Ramos (cell line): Measurements from ENCODE around the gene NEK8.
"Not testable (repeated sequence)": the region's sequence is repeated elsewhere in the genome, so short reads cannot be mapped to it uniquely, and the experiment has no call there.

Experiments
- in situ Hi-C: fragments of 300-500 bp; cut with MboI; formaldehyde crosslinking; loops from one replicate; pipeline ENCODE4 v1.14.3; 2022; ENCODE audit warnings: low sequenced_read_pairs; ENCODE audit not compliant: unreplicated experiment

Gene NEK8

GRCh38 chr17:28707339-28707720, 21.3 kb upstream of the NEK8 start:
- in situ Hi-C loops: no loop called here

DNA sequence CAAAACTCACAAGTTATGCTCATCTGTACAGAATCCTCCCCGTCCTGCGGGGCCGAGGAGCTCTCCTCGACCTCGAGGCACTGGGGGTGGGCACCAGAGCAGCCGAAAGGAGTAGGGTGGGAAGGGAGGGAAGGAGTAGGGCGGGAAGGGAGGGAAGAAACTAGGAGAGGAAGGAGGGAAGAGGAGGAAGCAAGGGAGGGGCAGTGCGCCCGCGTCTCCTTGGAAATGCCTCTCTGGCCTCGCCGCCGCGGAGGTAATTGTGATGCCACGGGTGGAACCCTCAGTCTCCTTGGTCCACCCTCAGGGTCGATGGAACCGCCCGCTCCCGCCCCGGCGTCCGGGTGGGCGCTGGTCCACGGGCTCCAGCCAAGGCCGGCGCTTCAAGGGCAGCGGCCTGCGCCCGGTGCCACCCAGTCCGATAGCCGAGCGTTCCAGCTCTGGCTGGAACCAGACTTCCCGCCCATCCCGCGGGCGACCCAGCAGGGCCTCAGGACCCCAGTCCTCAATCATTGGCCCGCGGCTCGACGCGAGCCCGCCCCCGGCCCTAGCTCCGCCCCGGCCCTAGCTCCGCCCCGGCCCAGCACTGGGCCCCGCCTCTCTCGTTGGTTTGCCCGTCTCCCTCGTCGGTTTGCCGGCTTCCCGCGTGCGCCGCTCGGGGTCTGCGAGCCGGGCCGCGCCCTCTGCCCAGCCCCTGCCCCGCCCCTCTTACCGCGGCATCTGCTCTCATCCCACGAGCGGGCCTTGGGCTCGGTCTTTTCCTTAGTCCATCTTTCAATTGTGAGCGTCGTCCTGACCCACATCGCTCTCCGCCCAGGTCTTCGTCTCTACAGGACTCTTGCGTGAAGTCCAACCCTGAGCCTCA, 17.5 kb upstream of the NEK8 start:
- in situ Hi-C loops: no loop called here

GRCh38 chr17:28711723-28712031, 16.9 kb upstream of the NEK8 start, which contains the start of gene PROCA1:
Gene PROCA1, minus strand, starts transcription at chr17:28711888. Its CDS starts 228 bp downstream, at chr17:28711660.
- in situ Hi-C loops: no loop called here

DNA sequence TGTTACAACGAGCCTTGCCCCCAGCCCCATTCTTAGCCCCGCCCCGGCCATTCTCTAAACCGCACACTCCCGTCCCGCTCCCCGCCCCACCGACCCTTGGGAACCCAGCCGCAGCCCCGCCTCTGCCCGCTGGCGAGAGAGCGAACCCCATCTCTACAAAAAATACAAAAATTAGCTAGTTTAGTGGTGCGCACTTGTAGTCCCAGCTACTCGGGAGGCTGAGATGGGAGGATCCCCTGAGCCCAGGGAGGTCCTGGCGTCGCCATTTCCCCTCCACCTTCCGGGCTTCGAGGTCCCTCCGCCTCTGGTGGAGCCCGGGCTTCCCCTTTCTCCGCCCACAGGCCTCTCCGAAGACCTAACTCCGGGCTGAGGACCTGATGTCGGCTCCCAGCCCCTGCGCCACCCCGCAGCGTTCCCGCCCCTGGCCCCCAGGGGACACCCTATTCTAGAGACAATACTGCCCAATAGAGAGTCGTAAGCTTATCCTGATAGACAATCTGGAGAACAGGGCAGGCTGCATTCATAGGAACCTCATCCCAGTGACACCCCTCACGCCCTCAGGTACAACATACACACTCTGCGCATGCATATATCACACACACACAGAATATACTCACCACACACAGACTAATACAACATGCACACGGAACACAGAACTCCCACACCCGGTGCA, 16.4 kb upstream of the NEK8 start:
- in situ Hi-C loops: no loop called here

GRCh38 chr17:28712705-28713415, 15.7 kb upstream of the NEK8 start:
- in situ Hi-C loops: no loop called here

DNA sequence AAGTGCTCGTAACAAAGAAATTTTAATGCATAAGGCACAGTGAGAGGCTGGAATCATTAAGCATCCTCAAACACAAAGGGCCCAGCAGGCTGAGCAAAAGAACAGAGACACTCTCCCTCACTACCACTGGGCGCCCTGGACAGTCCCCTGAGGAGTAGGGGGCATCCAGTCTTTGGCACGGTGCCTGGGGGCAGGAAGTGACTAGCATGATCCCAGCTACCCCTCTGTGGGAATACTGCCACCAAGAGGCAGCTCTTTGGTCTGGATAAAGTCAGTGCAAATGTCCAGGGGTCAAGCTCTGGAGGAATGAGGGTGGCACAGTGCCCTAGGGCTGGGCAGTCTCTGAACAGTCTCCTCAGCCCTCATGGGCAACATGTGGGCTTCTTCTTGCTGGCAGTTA, 14.3 kb upstream of the NEK8 start:
- in situ Hi-C loops: no loop called here

DNA sequence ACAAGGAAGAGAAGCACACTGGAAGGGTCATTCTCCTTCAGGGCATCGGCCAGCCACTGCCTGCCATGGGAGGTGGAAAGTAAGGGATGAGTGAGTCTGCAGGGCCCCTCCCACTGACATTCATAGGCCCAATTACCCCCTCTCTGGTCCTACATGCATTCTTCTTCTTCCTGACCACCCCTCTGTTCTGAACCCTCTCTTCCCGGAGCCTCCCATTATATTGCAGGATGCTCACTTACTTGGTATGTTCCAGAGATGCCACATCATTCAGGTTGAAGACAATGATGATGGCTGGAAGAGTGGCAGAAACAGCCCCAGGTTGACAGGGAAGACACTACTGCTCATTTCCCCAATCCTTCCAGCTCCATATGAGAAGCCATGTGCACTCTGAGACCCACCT, 13.4 kb upstream of the NEK8 start:
- in situ Hi-C loops: no loop called here

DNA sequence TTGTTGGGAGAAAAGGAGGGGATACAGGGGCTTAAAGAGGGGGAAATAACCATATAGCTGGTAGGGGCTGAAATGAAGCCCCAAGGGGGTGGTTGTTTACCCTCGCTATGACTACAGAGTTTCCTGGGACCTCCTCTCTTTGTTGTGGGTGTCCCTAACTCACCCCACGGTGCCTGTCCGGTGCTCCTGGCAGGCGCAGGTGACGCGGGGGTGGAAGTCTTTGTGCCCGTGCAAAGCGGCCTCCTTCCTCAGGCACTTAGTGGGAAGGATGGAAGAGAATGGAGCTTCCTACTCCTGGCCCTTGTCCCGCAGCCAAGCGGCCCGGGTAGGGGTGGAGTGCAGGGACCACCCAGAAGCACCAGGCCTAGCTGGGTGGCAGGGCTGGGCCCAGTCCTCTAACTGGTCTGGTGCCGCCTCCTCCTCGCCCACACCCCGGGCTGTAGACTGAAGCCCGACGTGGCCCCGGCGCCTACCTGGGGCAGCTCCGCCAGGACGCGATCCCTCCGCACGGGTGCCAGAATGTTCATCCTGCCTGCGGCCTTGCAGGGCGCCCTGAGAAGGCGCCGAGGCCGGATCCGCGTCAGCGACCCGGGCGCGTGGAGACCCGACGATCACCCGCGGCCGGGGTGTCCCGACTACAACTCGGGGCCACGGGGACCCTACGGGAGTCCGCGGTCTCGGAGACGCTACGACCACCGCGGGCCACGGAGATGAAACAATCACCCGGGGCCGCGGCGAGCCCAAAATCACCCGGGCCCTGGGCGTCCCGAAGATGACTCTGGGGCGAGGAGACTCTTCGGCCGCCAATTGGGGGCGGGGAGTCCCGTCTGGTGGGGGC, 11.6 kb upstream of the NEK8 start:
- in situ Hi-C loops: no loop called here

DNA sequence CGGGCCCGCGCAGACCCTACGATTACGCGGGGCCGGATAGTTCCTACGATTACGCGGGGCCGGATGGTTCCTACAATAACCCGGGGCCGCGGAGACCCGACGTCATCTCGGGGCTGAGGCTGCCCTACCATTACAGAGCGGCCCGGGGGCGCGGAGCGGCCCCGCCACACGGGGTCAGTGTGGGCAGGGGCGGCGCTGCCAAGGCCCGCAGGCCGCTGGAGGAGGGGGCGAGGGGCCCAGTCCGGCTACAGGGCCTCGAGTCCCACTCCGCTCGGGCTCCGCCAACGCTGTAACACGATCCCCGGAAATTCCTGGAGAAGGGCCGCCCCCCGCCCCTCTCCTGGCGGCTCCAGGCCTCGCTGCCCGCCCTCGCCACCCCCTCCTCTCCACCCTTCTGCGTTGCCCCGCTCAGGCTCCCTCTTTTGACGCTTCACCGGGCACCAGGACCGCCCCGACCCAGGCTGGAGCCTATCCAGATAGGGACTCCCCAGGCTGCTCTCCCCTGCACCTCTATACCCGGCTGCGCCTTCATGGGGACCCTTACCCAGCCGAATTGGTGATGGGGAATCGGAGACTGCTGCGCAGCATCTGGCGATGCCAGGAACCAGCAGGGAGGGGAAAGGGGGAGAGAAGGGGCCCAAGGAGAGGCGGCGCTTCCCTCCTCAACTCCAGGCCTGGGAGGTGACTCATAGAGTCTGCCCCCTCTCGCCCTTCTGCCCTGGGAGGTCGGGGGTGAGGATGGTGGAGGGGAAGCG, 10.8 kb upstream of the NEK8 start, which contains the start of gene RAB34:
Gene RAB34 (minus strand): TSS at position 291 of the 755 bp plus-strand sequence. CDS start 602 bp downstream, outside the sequence.
- in situ Hi-C loops: no loop called here

DNA sequence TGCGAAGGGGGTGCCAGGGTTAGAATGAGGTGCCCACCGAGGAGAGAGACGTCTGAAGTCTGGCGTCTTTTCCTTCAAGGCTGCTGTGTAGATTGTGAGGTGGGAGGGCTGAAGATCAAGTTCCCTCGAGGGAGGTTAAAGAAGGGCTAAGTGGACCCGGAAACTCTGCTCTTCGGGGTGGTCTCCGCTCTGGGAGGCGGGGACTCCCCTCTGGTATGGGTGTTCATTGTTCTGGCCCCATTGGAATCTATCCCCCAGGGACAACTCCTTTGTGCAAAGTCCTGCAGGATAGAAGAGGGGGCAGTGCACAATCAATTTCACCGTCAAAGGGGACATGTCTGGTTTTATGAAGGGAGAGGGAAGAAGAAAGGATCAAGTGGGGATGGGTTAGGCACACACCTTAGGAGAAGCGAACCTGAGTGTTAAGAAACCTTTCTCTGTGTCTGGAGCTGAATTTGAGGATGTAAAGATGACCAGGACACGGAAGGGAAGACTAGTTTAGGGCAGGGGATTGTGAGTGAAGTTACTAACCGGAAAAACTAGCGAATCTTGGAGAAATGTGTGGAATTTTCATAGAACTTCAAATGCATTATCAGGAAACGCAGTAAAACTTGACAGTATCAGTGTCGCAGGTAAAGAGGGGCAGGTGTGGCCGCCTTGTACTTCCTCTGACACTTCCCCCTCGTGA, 10.1 kb upstream of the NEK8 start:
- in situ Hi-C loops: no loop called here

GRCh38 chr17:28719021-28719433, 9.6 kb upstream of the NEK8 start:
- in situ Hi-C loops: no loop called here

GRCh38 chr17:28720247-28720996, 8.2 kb upstream of the NEK8 start:
- in situ Hi-C loops: no loop called here

GRCh38 chr17:28720997-28721329, 7.6 kb upstream of the NEK8 start:
- in situ Hi-C loops: not testable (repeated sequence)

GRCh38 chr17:28722417-28723158, 6.0 kb upstream of the NEK8 start:
- in situ Hi-C loops: no loop called here

- in situ Hi-C loops: no loop called here
Observed at GRCh38 chr17:28723159-28723835, 5.3 kb upstream of the NEK8 start.

DNA sequence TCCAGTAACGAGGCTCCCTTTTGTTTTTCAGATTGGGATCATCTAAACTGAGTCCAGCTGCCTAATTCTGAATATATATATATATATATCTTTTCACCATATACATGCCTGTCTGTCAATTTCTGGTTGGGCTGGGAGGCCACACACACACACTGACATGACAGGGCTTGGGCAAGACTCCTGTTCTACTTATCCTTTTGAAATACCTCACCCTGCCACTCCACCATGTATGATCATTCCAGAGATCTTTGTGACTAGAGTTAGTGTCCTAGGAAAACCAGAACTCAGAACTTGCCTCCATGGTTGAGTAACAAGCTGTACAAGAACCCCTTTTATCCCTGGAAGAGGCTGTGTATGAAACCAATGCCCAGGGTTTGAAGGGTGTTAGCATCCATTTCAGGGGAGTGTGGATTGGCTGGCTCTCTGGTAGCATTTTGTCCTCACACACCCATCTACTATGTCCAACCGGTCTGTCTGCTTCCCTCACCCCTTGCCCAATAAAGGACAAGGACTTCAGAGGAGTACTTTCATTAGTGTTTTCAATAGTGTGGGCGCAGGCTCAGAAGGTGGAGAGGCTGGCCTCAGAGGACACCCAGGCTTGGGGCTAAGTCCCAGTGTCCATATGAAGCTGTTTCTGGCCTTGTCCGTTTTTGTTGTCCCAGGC, 4.6 kb upstream of the NEK8 start:
- in situ Hi-C loops: not testable (repeated sequence)
